Psoas muscle (tissue), 8 donors: ENCODE data around the gene APRT. TPM values are rescaled to one million over a fixed set of nuclear protein-coding genes. Genes with fewer than 3 reads are reported as not detected.

Experiments used
- ATAC-seq, 4 donors: fragments of 200-7000 bp; cut with Tn5 transposase; one replicate each; pipeline ENCODE4 v1.9.1; 2020; ENCODE audit warnings: moderate library complexity in 3 of 4, mild to moderate bottlenecking in 2 of 4
- DNase-seq, 2 donors: peaks; one replicate each; pipeline ENCODE4 v3.0.0-alpha.2; 2020
- H3K27ac ChIP-seq: fragments of 200-600 bp; one replicate; pipeline ENCODE4 v1.8.0; 2022
- H3K27me3 ChIP-seq, 3 donors: fragments of 200-600 bp in 1 of 3; one replicate each; pipeline versions ENCODE4 v1.6.1 to v1.8.0; 2013 to 2022; ENCODE audit warnings: low read length in 2 of 3, mild to moderate bottlenecking in 2 of 3, moderate library complexity in 1 of 3; ENCODE audit not compliant: insufficient read depth in 3 of 3
- H3K36me3 ChIP-seq, 2 donors: fragments of 200-600 bp in 1 of 2; one replicate each; pipeline versions ENCODE4 v1.6.1 to v1.8.0; 2013 to 2022; ENCODE audit warnings: low read depth in 1 of 2, mild to moderate bottlenecking in 1 of 2, moderate library complexity in 1 of 2; ENCODE audit not compliant: insufficient read depth in 1 of 2
- H3K4me1 ChIP-seq: fragments of 200-600 bp; one replicate; pipeline ENCODE4 v1.8.0; 2022
- H3K4me3 ChIP-seq: fragments of 200-600 bp; one replicate; pipeline ENCODE4 v1.8.0; 2022; ENCODE audit warnings: mild to moderate bottlenecking
- H3K9me3 ChIP-seq: fragments of 200-600 bp; one replicate; pipeline ENCODE4 v1.8.0; 2022
- WGBS, 3 donors: extraction: QIAGEN DNeasy Blood & Tissue Kit; methylation state at CpG; one replicate each; pipeline versions ENCODE4 v1.1.6 to v1.1.7; 2013; 5-methylcytosine and 5-hydroxymethylcytosine counted together
- intact Hi-C, 2 donors: fragments of 100-400 bp; cut with DNase I; formaldehyde crosslinking; loops; one replicate each; pipeline versions ENCODE4 v1.11.0 to v1.14.2; 2022
- polyA plus RNA-seq, 3 donors: library from polyadenylated mRNA; stranded (reverse); fragments of 200-250 nt; gene quantifications; one replicate each; pipeline ENCODE4 v1.2.3, GENCODE V29; 2013
- total RNA-seq, 4 donors: library from RNA; stranded (reverse); fragmentation: NEBNext Ultra II Directional in 2 of 4; extraction: Animal tissue kit (Norgen Biotek cat#: 25700) in 2 of 4; gene quantifications; one replicate each; pipeline versions ENCODE4 v1.2.1 to v1.2.4, GENCODE V29; 2021 to 2023
- TF ChIP-seq, protein P1 (sequence below): fragments of 200-600 bp; IDR thresholded peaks from one replicate; pipeline ENCODE4 v1.8.0; 2022; ENCODE audit warnings: antibody characterized with exemption
- donor health status: healthy with polysubstance abuse.
- donor health status: DM: no; HTN: no; CAD: no; lungs with moderate emphysema.
- donor health status: Bipolar disorder and iron deficiency.
- donor health status: healthy.
- donor health status: DM: yes; HTN: yes; CAD: no.
- donor health status: DM: no; HTN: no; CAD: no.
- donor health status: DM: no; HTN: no; CAD: no.
- donor health status: DM: yes; HTN: yes; CAD: no.

Gene APRT
- total and polyA plus RNA-seq, 7 donors = 32.8 to 165 (median 61.5) TPM

DNA sequence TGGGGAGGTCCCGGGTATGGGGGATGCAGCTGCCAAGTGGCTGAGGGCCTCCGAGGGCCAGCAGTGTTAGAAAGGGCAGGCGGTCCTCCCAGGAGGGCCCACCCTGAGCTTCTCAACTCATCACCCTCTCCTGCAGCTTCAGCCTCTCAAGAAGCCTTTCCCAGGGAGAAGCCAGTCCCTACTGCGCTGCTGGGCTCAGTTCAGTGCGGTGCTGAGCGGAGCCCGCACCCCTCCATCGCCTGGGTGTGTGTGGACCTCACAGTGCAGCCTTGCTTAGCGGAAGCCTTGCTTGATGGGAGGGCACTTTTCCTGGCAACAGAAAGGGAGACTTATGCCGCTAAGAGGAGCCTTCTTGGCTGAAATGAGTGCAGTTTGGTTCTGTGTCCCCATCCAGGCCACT lies 3.5 kb upstream of the APRT start:
- WGBS, 3 donors = 80 to 84% (median 82%) methylated on average over 10 of the region's 10 CpGs
- Histone ChIP-seq H3K9me3 (no peaks in the 10 kb centered on the region), H3K27me3 (no peaks in the 10 kb centered on the region), H3K4me3 (no peak overlapping the region), H3K4me1 (peaks cover 9% of the 10 kb centered on the region), H3K27ac (no peak overlapping the region), H3K36me3 (peaks cover under 1 to 1% of the 10 kb centered on the region in 2 donors)
- TF ChIP-seq, protein P1, sequence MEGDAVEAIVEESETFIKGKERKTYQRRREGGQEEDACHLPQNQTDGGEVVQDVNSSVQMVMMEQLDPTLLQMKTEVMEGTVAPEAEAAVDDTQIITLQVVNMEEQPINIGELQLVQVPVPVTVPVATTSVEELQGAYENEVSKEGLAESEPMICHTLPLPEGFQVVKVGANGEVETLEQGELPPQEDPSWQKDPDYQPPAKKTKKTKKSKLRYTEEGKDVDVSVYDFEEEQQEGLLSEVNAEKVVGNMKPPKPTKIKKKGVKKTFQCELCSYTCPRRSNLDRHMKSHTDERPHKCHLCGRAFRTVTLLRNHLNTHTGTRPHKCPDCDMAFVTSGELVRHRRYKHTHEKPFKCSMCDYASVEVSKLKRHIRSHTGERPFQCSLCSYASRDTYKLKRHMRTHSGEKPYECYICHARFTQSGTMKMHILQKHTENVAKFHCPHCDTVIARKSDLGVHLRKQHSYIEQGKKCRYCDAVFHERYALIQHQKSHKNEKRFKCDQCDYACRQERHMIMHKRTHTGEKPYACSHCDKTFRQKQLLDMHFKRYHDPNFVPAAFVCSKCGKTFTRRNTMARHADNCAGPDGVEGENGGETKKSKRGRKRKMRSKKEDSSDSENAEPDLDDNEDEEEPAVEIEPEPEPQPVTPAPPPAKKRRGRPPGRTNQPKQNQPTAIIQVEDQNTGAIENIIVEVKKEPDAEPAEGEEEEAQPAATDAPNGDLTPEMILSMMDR = no peak
- intact Hi-C loops = loop anchor here (5.0 to 10.0 kb wide), 3 partner anchors 100 to 352 kb away; partner anchors contain the start of gene ACSF3 (in 1 of the 2)
- ATAC-seq (no peak), DNase-seq (no peak)

DNA sequence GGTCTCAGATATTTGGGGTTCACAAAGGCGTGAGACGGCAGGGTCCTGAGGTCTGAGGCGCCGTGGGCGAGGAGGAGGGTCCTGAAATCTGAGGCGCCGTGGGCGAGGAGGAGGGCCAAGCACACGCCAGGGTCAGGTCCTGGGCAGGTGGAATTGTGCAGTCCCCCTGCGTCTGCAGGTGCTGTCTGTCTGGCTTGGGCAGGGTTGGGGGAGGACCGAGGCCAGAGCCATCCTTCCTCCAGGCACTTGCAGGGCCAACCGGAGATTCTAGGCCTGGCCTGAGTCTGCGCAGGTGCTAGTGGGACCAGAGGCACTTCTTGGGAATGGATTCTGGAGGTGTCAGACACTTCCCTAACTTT lies 2.4 kb upstream of the APRT start:
- H3K27me3 ChIP-seq = no peaks in the 10 kb centered on the region
- H3K4me3 ChIP-seq = no peak overlapping the region
- ATAC-seq (no peak), DNase-seq (no peak)
- no peaks in the 10 kb centered on the region for H3K9me3 ChIP-seq
- TF ChIP-seq, protein P1 = no peak
- WGBS, 3 donors = 86 to 88% (median 87%) methylated on average over 13 of the region's 13 CpGs
- H3K4me1 ChIP-seq = peaks cover 13% of the 10 kb centered on the region
- no peak overlapping the region for H3K27ac ChIP-seq
- intact Hi-C loops = loop anchor here (5.0 to 10.0 kb wide), 5 partner anchors 43 to 403 kb away; partner anchors contain the start of genes ACSF3 (in 2 of the 2), GALNS (in 1 of the 2), TRAPPC2L (in 1 of the 2) and ZNF778 (in 1 of the 2)
- peaks cover 6 to 12% of the 10 kb centered on the region in 2 donors for H3K36me3 ChIP-seq

DNA sequence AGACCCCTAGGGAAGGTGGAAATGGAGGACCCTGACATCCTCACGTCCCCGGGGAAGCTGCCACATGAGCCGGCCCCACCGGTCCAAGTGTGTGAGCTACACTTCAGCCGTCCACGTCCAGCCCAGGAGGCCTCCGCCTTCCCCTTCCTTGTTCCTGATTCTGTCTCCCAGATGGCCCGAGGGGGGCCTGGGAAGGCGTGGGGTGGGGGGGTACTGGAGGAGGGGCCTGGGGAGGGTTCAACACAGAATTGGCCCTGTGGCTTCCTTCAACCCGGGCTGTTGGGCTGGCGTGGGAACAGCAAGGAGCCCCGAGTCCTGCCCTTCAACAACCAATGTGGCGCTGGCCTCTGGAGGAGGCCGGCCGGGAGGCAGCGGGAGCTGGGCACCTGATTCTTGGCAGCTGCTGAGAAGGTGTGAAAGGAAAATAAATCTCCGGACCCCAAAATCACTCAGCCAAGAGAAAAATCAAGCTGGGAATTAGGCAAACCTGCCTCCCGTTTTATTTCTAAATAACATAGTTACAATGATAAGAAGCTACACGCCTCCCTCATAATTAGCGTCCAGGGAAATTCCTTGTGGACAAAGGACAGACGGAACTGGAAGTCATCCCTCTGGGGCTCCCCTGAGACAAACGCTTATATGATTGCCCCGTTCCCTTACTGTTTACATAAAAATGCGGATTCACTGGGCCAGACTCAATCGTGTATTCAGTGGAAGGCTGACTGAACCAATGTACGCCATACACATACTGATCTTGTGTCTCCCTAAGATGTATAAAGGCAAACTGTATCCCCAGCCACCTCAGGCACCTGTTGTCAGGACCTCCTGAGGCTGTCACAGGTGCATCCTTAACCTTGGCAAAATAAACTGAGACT lies 1.8 kb upstream of the APRT start:
- H3K36me3 ChIP-seq = peaks cover 6 to 18% of the 10 kb centered on the region in 2 donors
- no peak overlapping the region for H3K4me3 ChIP-seq
- intact Hi-C loops = loop anchor here (5.0 to 10.0 kb wide), 5 partner anchors 44 to 404 kb away; partner anchors contain the start of genes ACSF3 (in 2 of the 2), GALNS (in 1 of the 2), TRAPPC2L (in 1 of the 2) and ZNF778 (in 1 of the 2)
- TF ChIP-seq, protein P1 = no peak
- ATAC-seq = no peak
- 62 to 73% (median 66%) methylated on average over 24 to 26 of the region's 26 CpGs for WGBS, 3 donors
- no peak for DNase-seq
- no peaks in the 10 kb centered on the region for H3K27me3 ChIP-seq
- peaks cover 13% of the 10 kb centered on the region for H3K4me1 ChIP-seq
- no peaks in the 10 kb centered on the region for H3K9me3 ChIP-seq
- no peak overlapping the region for H3K27ac ChIP-seq

GRCh38 chr16:88812513-88813268 lies 963 bp upstream of the APRT start:
- peaks cover 6 to 25% of the 10 kb centered on the region in 2 donors for H3K36me3 ChIP-seq
- no peaks in the 10 kb centered on the region for H3K9me3 ChIP-seq
- DNase-seq = peak; percentile 65 to 84
- ATAC-seq = no peak
- peak overlapping the region; percentile 88 for H3K4me3 ChIP-seq
- H3K27me3 ChIP-seq = no peaks in the 10 kb centered on the region
- peaks cover 13% of the 10 kb centered on the region for H3K4me1 ChIP-seq
- peak overlapping the region; percentile 93 for H3K27ac ChIP-seq
- 48 to 51% (median 48%) methylated on average over 37 of the region's 37 CpGs for WGBS, 3 donors
- intact Hi-C loops = loop anchor here (5.0 to 10.0 kb wide), 5 partner anchors 45 to 405 kb away; partner anchors contain the start of genes ACSF3 (in 2 of the 2), GALNS (in 1 of the 2), TRAPPC2L (in 1 of the 2) and ZNF778 (in 1 of the 2)
- TF ChIP-seq, protein P1 = no peak
